SK-N-DZ (cell line): ENCODE data around the gene CUL1.

Source experiments
- DNase-seq: peaks from one replicate; pipeline ENCODE4 v3.0.0-alpha.2; 2015; ENCODE audit warnings: low spot score

Gene CUL1

DNA sequence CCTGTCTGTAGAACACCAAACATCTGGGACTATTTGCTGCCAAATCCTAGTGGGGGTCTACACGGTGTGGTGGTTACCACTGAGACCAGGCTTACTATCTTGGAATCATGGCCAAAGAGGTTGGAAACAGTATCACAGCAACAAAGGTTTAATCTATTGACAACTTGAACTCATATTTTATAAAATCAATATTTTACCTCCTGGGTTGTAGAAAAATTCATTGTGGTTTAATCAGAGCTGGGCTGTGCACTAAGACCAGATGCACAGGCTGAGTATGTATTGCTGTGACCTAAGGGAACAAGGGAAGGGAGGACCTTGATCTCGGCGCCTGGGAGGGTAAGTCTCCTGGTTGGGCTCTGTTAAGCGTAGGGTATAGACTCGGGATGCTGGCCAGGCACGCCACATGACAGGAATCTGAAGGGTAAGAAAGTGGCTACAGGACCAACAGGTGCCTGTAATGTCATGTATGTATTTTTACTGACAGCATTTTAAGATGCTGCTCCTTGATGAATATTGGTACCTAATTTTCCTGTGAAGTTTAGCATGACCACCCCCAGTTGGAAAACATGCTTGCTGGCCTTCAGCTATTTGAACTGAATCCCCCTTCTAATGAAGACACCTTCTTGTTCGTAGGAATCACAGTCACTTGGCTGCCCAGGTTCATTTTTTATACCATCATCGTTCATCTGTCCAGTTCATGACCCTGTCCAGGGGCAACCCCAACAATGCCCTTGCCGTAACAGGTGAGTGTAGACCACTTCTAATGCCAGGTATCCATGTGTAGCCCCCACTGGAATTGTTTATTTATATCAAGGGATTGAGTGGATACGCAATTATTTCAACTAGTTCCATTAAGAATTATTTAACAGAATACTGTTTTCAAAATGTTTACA lies 105.9 kb downstream of the CUL1 start:
- DNase-seq = no peak

DNA sequence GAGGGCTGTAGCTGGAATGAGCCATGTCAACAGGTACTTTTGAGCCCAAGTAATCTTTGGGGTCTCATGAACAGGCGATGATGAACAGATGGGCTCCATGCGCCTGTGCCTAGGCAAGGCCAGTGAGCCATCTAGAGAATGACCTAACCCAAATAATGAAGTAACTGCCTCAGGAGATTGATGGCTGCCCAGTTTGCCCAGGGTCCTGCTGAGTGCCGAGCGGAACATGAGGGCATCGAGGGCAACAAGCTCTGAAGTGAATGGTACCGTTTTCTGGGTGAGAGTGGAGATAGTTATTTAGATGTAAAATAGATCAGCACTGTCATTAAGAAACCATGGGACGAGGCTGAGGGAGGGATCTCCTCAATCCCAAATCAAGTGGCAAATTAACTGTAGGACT lies 107.5 kb downstream of the CUL1 start:
- no peak for DNase-seq

DNA sequence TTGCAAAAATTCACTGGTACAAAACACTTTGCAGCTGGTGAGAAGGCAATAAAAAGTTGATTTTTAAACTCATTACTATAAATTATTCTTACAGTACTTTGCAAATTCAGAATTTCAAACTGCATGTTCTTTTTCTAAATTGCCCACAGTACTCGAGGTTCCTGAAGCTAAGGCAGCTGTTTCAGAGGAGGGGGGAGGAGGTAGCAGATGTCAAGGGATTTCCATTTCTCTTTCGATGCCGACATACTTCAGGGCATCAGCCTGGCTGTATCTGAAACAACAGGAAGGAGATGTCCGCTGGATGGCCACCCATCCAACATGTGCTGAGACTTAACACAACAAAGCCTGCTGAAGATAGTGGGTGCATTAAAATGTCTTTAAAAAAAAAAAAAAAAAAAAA lies 108.7 kb downstream of the CUL1 start:
- no peak for DNase-seq

DNA sequence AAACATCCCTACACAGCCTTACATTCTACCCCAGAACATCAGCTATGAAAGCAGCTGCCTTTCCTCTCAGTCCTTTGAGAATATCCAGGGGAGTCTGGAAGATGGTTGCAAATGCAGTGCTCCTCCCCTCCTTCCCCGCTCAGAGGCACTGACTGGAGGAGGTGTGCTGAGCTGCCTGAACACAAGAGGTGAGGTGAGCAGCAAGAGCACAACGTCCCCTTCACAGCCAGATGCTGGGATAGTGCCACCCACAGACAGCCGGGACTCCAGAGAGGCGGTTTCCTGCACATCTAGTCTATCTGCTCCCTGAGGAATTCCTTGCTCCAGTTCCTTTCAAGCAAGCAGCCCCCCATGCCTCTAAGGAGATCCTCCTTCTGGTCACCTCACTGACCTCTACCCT lies 111.2 kb downstream of the CUL1 start:
- DNase-seq = no peak

DNA sequence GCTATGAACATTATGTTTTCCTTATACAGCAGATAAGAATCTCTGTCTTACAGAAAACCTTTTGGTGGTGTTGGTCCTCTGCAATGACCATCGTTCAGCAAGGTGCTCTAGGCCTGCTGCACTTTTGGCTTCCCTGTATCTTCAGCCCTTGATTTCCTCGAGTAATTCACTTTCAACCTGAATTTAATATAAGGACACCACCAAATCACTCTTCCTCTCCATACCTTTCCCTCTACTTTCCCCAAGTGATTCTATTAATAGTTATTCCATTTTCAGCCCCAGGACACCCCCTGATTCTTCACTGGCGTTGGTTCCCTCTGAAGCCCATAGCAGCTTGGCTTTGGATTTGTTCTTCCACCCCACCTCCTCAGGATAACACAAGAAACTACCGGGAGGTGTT lies 113.2 kb downstream of the CUL1 start:
- no peak for DNase-seq

DNA sequence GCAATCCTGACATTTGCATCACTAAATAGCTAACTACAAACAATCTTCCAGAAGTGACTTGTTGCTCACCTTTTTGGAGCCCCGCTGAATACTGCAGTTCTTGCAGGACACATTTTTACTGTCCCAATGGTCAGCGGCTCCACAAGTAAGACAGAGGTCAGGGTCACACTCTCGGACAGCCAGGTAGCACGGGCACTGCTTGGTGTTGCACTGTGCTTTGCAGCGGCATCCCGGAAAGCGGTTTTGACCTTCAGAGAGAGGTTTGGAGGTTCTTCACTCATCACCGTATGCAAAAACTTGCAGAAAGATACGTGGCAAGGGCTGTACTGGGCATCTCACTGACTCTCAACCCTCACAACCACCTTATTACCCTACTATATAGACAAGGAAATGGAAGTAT lies 115.2 kb downstream of the CUL1 start:
- no peak for DNase-seq

DNA sequence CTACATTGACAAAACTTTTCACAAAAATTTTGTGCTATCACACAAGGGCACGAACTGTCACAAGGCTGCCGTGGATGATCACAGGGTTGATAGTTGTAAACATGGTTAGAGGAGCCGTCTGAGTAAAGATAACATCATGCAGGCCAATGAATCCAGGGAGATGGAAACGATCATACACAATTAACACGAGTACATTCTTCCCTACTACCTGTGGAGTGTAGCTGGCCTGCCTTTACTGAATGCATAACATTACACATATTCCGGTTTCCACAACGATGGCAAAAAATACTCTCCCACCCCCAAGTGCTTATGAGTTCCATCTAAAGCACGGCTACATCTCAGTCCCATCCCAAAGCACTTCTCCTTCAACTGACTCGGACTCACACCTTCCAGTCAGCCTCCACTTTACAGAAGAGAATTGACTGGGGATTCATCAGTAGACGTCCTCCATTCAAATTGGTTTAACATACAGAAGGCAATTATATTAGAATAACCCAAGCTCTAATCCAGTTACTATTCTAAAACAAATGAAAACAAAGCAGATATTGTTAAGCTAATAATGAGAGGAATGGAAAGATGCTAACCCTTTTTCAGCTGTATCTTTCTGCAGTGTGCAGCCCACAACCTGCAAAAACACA lies 116.3 kb downstream of the CUL1 start:
- no peak for DNase-seq

DNA sequence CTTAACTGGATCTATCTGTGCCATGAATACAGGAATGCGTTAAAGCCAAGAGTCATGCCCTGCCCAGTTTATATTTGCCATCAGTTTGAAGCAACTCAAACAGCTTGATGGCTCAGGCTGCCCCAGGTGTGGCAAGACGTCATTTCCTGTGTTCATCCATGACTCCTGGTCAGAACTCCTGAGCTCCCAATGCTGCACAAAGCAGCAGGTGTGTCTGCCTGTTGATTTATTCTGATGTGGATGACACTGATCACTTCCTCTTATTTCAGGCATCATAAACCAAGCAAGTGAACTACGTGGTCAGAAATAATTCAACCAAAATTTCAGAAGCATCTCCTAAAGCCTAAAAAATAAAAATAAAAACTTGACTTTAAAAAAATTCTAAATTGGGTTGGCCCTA lies 116.9 kb downstream of the CUL1 start:
- DNase-seq = no peak

DNA sequence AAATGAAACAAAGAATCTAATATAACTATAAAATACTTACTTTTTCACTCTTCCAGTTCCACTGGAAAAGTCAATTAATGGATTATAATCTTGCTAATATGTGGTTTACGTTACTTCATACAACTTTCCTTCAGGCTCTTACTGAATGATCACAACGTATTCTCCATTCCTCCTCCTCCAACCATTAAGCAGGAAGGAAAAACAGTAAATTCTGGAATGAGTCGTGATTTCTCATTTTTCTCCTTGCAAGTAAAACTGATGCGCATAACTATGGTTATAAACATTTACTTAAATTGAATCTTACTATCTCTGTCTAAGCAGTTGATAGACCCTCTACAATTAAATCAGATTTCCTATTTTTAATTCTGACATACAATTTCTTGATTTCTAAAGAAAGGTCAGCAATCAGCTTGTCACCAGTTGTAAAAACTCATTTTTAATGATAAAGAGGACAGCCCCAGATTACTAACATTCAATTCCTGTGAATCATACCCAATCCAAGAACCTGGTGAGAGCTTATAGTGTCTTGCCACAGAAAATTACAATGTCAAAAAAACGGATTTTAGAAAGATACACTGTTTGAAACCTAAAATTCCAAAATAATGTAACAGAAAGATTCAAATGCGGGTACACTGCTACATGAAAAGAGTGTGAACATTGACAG lies 121.1 kb downstream of the CUL1 start:
- DNase-seq = no peak

DNA sequence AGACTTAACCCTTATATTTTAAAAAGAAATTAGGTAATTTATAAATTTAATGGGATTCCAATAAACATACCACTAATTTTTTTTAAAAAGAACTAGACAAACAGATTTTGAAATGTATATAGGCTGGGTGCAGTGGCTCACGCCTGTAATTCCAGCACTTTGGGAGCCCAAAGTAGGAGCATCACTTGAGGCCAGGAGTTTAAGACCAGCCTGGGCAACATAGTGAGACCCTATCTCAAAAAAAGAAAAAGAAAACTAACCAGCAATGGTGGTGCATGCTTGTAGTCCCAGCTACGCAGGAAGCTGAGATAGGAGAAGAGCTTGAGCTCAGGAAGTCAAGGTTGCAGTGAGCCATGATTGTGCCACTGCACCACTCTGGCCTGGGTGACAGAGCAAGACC lies 122.7 kb downstream of the CUL1 start:
- DNase-seq = no peak

DNA sequence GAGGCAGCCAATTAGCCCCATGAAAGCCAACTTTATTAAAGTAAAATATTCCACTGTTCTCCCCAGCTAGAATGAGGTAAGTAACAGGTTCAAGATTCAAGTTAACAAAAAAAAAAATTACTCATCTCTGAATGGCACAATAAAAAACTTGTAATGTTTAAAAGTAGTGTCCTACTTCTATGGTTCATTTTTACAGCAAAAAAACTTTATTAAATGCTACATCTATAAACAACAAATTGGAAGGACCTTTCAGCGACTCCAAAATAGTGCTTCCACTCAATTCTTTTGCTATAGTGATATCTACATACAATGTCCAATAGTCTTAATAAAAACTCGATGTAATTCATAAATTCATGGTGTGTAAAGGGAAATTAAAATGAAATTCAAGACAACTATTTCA lies 126.2 kb downstream of the CUL1 start:
- DNase-seq = no peak

DNA sequence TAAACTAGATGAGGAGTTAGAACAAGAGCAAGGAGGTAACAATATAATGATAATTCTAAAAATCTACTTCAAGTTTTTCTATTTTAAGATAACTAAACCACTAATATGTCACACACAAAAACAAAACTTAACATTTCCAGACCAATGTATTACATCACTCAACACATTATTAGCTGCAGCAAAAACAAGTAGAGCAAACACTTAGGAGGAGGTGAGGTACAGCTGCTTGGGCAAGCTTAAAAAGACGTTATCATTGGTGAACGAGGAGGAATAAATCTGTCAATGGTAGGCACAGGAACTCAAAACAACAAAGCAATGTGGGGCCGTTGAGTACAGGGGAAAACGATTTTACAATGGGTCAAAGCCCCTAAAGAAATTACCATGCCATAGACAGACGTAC lies 126.6 kb downstream of the CUL1 start:
- DNase-seq = no peak

DNA sequence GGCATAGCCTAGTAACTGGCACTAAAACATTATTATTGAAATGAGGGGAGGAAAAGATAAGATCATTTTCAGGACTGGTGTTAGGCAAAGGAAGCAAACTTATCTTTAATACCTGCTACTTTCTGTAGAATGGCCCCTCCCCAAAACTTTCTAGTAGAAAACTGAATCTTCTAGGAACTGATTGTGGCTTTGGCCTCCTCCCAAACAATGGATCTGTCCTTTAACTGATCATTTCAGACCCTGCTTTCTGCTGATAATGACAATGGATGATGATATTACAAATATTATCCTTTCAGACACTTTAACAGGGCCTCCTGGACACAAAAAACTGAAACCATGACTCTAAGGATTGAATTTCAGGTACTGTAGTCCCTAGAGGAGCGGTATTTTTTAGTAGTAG lies 130.3 kb downstream of the CUL1 start:
- DNase-seq = no peak

DNA sequence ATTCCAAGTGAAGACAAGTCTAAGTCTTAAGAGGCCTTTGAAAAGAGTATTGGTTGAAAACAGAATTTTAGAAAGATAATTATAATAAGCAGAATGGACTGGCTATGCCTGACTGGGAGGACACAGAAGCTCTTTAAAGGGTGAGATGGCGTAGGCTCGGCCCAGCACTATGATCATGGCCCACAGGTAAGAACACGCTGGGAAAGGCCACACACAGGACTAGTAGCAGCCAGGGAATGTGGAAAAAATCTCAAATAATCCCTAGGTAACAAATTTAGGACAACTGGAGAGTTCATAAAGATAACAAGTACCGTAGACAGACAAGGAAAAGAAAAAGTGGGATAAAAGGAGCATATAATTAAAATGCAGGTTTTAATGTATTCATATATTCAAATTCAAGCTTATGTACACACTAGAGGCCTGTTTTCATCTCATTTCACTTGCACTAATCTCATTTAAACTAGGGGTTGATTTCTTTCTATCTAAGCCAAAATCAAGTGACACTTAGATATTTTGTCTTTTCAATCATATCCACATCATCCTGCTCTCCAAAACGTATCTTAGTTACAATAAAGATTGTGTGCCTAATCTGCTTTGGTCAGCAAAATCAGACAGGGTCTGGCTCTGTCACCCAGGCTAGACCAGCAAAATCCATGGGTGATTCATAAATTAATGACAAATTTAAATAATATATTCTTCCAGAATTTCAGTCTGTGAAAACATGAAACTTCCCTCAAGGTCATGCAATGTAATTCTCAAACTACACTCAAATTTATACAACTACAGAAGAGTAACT lies 132.4 kb downstream of the CUL1 start:
- DNase-seq = no peak

DNA sequence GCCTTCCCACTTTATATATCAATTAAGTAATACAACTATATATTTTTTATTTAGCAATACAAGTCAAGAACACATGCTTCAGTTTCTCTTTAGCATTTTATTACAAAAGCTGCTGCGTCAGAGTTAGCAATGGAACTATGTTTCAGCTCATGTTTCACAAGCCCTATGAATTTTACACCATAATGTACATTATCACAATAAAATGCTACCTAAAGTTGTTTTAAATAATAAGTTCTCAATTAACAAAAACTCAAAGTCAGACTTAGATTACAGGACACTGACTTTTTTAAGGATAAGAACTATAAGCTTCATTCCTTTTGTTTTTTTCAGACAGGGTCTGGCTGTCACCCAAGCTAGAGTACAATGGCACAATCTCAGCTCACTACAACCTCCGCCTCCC lies 133.1 kb downstream of the CUL1 start:
- DNase-seq = no peak

DNA sequence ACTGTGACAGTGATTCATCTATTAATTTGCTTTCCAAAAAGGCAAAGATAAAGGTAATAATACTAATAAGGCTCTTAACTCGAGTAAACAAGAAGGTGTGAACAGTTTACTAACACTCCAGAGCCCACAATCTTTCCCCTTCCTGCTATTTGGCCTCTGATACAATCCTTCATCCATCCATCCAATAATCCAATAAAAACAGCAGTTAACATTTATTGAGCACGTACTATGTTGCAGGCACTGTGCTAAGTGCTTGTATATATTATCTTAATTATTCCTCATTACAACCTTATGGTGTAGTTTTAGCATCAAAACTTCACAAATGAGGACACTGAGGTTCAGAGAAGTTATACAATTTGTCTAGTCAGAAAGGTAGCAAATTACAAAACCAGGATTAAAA lies 135.9 kb downstream of the CUL1 start:
- DNase-seq = no peak

DNA sequence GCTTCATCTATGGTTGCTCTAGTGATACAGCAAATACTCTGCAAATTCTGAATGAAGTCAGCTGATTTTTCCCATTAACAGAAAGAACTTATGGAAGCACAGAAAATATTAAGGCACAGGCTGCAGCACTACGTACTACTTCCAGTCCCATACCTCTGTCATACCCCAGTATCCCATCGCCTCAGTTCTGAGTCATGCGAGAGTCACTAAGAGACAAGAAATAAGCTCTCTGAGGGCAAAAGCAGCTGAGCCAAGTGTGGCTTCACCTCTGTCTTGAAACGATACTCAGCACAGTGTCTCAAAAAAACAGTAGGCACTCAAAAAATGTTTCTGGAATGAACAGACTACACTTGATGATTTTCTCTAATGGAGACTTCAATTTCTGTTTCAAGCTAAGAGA lies 137.2 kb downstream of the CUL1 start:
- no peak for DNase-seq

DNA sequence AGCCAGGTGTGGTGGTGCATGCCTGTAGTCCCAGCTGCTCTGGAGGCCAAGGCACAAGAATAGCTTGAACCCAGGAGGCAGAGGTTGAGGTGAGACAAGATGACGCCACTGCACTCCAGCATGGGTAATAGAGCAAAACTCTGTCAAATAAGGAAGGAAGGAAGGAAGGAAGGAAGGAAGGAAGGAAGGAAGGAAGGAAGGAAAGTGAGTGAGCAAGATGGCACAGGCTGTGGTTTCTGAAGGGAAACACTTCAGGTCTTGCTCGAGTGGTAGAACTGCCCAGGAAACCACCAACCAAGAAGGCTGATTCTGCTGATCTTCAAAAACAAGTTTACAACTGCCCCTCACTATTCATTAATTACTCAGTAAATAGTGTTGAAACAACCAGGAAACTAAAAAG lies 140.2 kb downstream of the CUL1 start:
- no peak for DNase-seq

DNA sequence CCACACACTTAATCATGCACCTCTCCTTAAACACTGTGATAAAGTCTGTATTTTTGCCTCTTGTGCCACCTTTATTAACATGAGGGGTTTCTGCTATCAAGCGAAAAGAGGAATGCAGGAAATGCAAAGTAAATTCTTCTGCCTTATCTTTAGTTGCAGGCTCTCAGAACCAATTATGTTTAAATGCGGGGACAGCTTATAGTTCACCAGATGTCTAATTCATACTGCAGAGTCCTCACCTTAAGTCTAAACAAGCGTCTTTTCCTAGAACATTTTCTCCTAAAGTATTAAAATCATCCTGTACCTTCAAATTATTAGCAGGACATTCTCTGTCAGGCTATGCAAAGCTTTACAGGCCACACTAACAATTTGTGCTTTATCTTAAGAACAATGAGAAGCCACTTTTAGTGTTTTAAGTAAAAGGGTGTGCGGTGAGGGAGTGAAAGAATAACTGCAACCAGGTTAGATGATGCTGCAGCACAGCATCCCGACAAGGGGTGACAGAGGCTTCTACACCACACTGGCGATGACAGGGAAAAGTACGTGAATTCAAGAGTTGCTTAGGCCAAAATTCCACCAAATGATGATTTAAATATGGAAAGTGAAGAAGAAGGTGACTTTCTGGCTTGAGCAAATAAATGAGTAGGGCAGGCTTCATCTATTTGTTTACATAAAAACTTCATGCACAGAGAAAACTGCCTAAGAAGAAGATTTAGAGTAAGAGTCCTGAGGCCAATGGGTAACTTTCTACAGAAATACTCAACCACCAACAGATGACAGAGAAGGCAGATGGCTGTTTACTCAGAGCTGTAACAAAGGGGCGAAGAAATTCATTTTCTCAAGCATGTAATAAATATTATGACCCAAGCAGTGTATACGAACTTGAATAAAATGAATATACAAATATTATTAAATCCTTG lies 149.4 kb downstream of the CUL1 start:
- DNase-seq = no peak

DNA sequence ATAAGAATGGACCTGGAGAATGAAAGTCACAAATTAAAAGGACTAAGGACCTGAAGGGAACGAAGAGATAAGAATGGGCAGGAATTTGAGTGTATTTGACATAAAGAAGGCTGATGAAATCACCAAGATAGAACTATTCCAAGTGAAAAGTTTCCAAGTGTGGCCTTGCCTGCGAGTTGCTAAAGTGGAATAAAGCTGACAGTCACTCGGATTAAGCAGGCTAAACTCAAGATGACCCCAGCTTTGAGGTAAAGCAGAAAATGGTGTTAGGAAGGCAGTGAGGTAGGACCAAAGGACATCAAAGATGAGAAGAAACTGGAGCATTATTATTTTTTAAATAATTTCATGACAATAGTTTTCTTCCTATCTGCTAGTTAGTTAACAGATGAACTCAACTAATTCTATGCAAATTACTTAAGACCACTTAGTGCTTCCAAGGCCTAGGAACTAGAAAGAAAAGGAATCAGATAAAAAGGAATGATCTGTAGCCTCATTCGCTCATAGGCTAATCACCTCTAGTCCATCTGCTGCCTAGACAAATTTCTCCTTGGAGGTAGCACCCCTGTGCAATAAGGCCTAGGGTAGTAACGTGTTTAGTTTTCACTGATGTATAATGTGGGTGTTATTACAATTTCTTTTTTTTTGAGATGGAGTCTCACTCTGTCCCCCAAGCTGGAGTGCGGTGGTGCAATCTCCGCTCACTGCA lies 150.8 kb downstream of the CUL1 start:
- DNase-seq = peak; percentile 24
